K562 (cell line): ENCODE measurements around the gene RNU2-63P. TPM values are rescaled to one million over a fixed set of nuclear protein-coding genes. Genes with fewer than 3 reads are reported as not detected.

Source experiments
- ATF4 ChIP-seq: fragments of 450-650 bp; formaldehyde crosslinking; IDR thresholded peaks from 2 replicates; pipeline ENCODE4 v1.4.0; 2022; ENCODE audit warnings: mild to moderate bottlenecking, moderate library complexity
- ATF7 ChIP-seq: fragments of 450-650 bp; IDR thresholded peaks from 2 replicates; pipeline ENCODE4 v1.7.1; 2014; ENCODE audit warnings: mild to moderate bottlenecking, moderate library complexity
- CXXC5 ChIP-seq: fragments of 250-450 bp; sonication (Bioruptor Pico); IDR thresholded peaks from 2 replicates; pipeline ENCODE4 v1.8.0; 2022; ENCODE audit warnings: inconsistent platforms, mild to moderate bottlenecking, moderate library complexity
- ELF1 ChIP-seq: fragments of 200-800 bp; sonication (Bioruptor generic); IDR thresholded peaks from 2 replicates; pipeline ENCODE4 v1.6.1; 2016; ENCODE audit warnings: missing genetic modification characterization, missing compliant biosample characterization
- ELK1 ChIP-seq: sonication (generic); formaldehyde crosslinking; IDR thresholded peaks from 2 replicates; pipeline ENCODE4 v1.8.1; 2022; ENCODE audit warnings: missing genetic modification reagents
- FIP1L1 ChIP-seq: fragments of 200-400 bp; formaldehyde crosslinking; IDR thresholded peaks from 2 replicates; pipeline ENCODE4 v1.6.1; 2018; ENCODE audit warnings: mild to moderate bottlenecking, low read depth, low read length; ENCODE audit not compliant: poor library complexity, severe bottlenecking
- FOXK1 ChIP-seq: sonication (generic); formaldehyde crosslinking; IDR thresholded peaks from 2 replicates; pipeline ENCODE4 v1.8.0; 2022; ENCODE audit warnings: missing genetic modification reagents, mild to moderate bottlenecking, borderline replicate concordance
- L3MBTL2 ChIP-seq: fragments of 450-650 bp; IDR thresholded peaks from 2 replicates; pipeline ENCODE4 v1.6.1; 2016; ENCODE audit warnings: mild to moderate bottlenecking, moderate library complexity
- MIER1 ChIP-seq: fragments of 450-650 bp; IDR thresholded peaks from 2 replicates; pipeline ENCODE4 v1.6.1; 2016; ENCODE audit warnings: antibody characterized with exemption, mild to moderate bottlenecking, low read depth
- POLR2AphosphoS2 ChIP-seq: IDR thresholded peaks from 2 replicates; pipeline ENCODE4 v1.6.1; 2012; ENCODE audit warnings: low read length, improper control_type of control experiment
- POU5F1 ChIP-seq: fragments of 150-350 bp; IDR thresholded peaks from 2 replicates; pipeline ENCODE4 v1.6.1; 2014; ENCODE audit warnings: borderline replicate concordance, low read length, low read depth, mild to moderate bottlenecking; ENCODE audit not compliant: partially characterized antibody
- PYGO2 ChIP-seq: fragments of 450-650 bp; IDR thresholded peaks from 2 replicates; pipeline ENCODE4 v1.6.1; 2016; ENCODE audit warnings: mild to moderate bottlenecking, missing genetic modification characterization, moderate library complexity, missing compliant biosample characterization
- RBFOX2 ChIP-seq: fragments of 200-400 bp; formaldehyde crosslinking; IDR thresholded peaks from 2 replicates; pipeline ENCODE4 v1.6.1; 2017; ENCODE audit warnings: low read depth, mild to moderate bottlenecking, low read length, moderate library complexity
- SIN3A ChIP-seq, 2 experiments: fragments of 150-350 bp in 1 of 2; IDR thresholded peaks; 2 replicates each; pipeline ENCODE4 v1.6.1; 2011 to 2016; ENCODE audit warnings: borderline replicate concordance in 2 of 2, low read depth in 2 of 2, low read length in 2 of 2, mild to moderate bottlenecking in 2 of 2, moderate library complexity in 2 of 2; ENCODE audit not compliant: control insufficient read depth in 1 of 2
- TAL1 ChIP-seq: fragments of 450-650 bp; IDR thresholded peaks from 2 replicates; pipeline ENCODE4 v1.6.1; 2016; ENCODE audit warnings: mild to moderate bottlenecking
- TEAD2 ChIP-seq: fragments of 450-650 bp; IDR thresholded peaks from 2 replicates; pipeline ENCODE4 v1.6.1; 2016; ENCODE audit warnings: missing genetic modification characterization, control low read depth, missing compliant biosample characterization
- ZFPM2 ChIP-seq: fragments of 250-450 bp; sonication (Bioruptor Pico); IDR thresholded peaks from 2 replicates; pipeline ENCODE4 v1.5.1; 2022; ENCODE audit warnings: mild to moderate bottlenecking
- ZNF134 ChIP-seq: fragments of 250-450 bp; sonication (Bioruptor Pico); conservative IDR thresholded peaks from 2 replicates; pipeline ENCODE4 v1.4.0; 2020
- ZNF140 ChIP-seq: fragments of 250-450 bp; sonication (Bioruptor Pico); IDR thresholded peaks from 2 replicates; pipeline ENCODE4 v1.8.0; 2021; ENCODE audit warnings: moderate library complexity, mild to moderate bottlenecking, inconsistent platforms
- ZNF146 ChIP-seq: IDR thresholded peaks from one replicate; pipeline ENCODE4 v1.6.1; 2018; ENCODE audit warnings: missing compliant biosample characterization; ENCODE audit not compliant: unreplicated experiment
- ZNF316 ChIP-seq: fragments of 450-650 bp; IDR thresholded peaks from 2 replicates; pipeline ENCODE4 v1.6.1; 2016
- ZNF395 ChIP-seq: fragments of 200-800 bp; sonication (Bioruptor generic); IDR thresholded peaks from 2 replicates; pipeline ENCODE4 v1.6.1; 2017; ENCODE audit warnings: missing genetic modification characterization, missing compliant biosample characterization
- ZNF57 ChIP-seq: fragments of 450-650 bp; formaldehyde crosslinking; IDR thresholded peaks from 2 replicates; pipeline ENCODE4 v1.4.0; 2020; ENCODE audit warnings: mild to moderate bottlenecking, moderate library complexity
- ZNF780A ChIP-seq: fragments of 250-450 bp; sonication (Bioruptor Pico); IDR thresholded peaks from 2 replicates; pipeline ENCODE4 v1.5.0; 2021; ENCODE audit warnings: mild to moderate bottlenecking
- ZSCAN29 ChIP-seq: fragments of 450-650 bp; IDR thresholded peaks from 2 replicates; pipeline ENCODE4 v1.6.1; 2017
- polyA plus RNA-seq, 8 experiments: library from polyadenylated mRNA; depleted of rRNA in 4 of 8; stranded (reverse) in 5 of 8; unstranded in 3 of 8; fragments of >200 nt; fragmentation: Nextera tagmentation in 2 of 8; fragmentation: Illumina TruSeq in 1 of 8; extraction: Ambion mirVana in 2 of 8; extraction: Trizol in 1 of 8; gene quantifications; 2 replicates each; pipeline versions ENCODE4 v1.2.1 to v1.2.3, GENCODE V29; 2011 to 2014; ENCODE audit warnings: inconsistent platforms in 1 of 8, missing spikeins in 1 of 8
- total RNA-seq, 7 experiments: library from RNA; depleted of rRNA in 6 of 7; stranded (reverse); fragments of >200 nt in 6 of 7; fragmentation: Illumina TruSeq in 2 of 7; extraction: Trizol in 2 of 7; gene quantifications; 2 replicates each; pipeline versions ENCODE4 v1.2.1 to v1.2.3, GENCODE V29; 2011 to 2021; ENCODE audit warnings: low replicate concordance in 1 of 7

RNU2-63P gene
- total and polyA plus RNA-seq, 9 of the 15 experiments (the other 6 are each of a cell fraction or from before 2014, with no cell fraction given): 5.8 to 253 (median 169) TPM; not detected in 4

GRCh38 chr2:88016086-88016959, at the start of gene RNU2-63P (continued):
- TF ChIP-seq ZNF780A (CRISPR knock-in tag): peak; percentile 91
- TF ChIP-seq TEAD2 (tag): no peak
- peak; percentile 74; the same call in 1 of the 2 replicates for TF ChIP-seq ATF7
- peak; percentile 77 for TF ChIP-seq CXXC5 (CRISPR knock-in tag)
- TF ChIP-seq PYGO2 (tag): peak; percentile 69; the same call in 1 of the 2 replicates
- TF ChIP-seq ZNF140 (CRISPR knock-in tag): no peak
- peak; percentile 89 for TF ChIP-seq ATF4 (CRISPR knock-in tag)
- peak; percentile 65 for TF ChIP-seq ELF1 (tag)
- no peak for TF ChIP-seq ELK1 (CRISPR knock-in tag)
- peak; percentile 86; the same call in 1 of the 2 replicates for TF ChIP-seq ZNF57 (CRISPR knock-in tag)
- no peak for TF ChIP-seq ZNF146
- no peak for TF ChIP-seq MIER1
- no peak for TF ChIP-seq ZNF134 (CRISPR knock-in tag)
- TF ChIP-seq FIP1L1: peak; percentile 83
- peak; percentile 99 for TF ChIP-seq POLR2AphosphoS2
- 0 out of 2 replicates have a peak, but pooled peaks have one; percentile 63 for TF ChIP-seq ZFPM2
- peak; percentile 1; the same call in 1 of the 2 replicates for TF ChIP-seq TAL1
- peak; percentile 18; the same call in 1 of the 2 replicates for TF ChIP-seq ZSCAN29
- no peak for TF ChIP-seq POU5F1
- peak; percentile 99 for TF ChIP-seq ZNF316
- TF ChIP-seq FOXK1 (CRISPR knock-in tag): no peak; the same call in 1 of the 2 replicates
- peak; percentile 87 for TF ChIP-seq RBFOX2
- TF ChIP-seq L3MBTL2: no peak
- TF ChIP-seq SIN3A (IDR thresholded peaks at IDR 0.05; ENCODE audit: borderline replicate concordance in 2 of 2, control insufficient read depth in 1 of 2, low read depth in 2 of 2, low read length in 2 of 2): peak; percentile 94 to 98; a peak in 3 of 4 replicates
- peak; percentile 65; the same call in 1 of the 2 replicates for TF ChIP-seq ZNF395
